ENCODE measurements around the gene ZBTB7C. TPM values are rescaled to one million over a fixed set of nuclear protein-coding genes. Genes with fewer than 3 reads are reported as not detected.

Gene ZBTB7C
- total RNA-seq, 1 experiment from 2014 or later, result 0.33 TPM

DNA sequence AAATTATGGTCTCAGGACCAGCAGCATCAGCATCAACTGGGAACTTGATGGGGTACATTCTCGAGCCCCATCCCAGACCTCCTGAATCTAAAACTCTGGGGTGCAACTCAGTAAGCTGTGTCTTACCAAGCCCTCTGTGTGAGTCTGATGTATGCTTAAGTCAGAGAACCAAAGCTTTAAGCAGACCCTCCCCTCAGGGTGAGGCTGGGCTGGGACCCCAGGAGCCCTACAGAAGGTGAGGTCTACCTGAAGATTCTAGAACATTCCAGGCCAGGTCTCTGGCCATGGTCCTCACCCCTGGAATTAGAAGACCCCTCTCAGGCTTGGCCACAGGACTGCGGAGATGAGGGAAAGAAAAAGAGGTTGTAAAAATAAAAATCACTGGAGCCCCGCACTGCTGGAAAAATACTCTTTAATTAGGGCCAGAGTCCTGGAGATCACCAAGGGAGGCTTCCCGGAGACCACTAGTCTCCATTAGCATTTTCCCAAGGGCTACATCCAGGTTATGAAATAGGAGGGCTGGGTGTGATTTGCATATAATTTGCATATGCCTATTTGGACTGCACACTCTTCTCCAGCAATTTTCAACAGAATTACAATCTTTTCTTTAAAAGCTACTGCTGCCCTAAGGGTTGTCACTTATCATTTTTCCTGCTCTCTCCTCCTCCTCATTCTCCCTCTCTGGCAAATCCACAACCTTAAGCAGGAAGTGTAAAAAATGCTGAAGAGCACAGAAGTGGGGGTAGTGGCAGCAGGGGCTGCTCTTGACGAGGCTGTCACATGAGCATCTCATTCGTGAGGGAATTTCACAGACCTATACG, 100.2 kb downstream of the ZBTB7C start:
- H3K23ac ChIP-seq (ENCODE audit: insufficient read length, low read depth, low read length), result no peak overlapping the region
- no peak for DNase-seq
- no peak overlapping the region for H2AFZ ChIP-seq (ENCODE audit: low read length)
- H3T11ph ChIP-seq (ENCODE audit: low read length), result no peak overlapping the region
- H3K9me3 ChIP-seq (ENCODE audit: control insufficient read depth, low read depth, low read length), result no peaks in the 10 kb centered on the region
- H2BK5ac ChIP-seq (ENCODE audit: insufficient read length, low read length), result no peak overlapping the region
- Mint-ChIP-seq H3K9me3 (no peaks in the 10 kb centered on the region), H3K36me3 (ENCODE audit: insufficient read depth in 1 of 3, low read depth in 3 of 3) (no peaks in the 10 kb centered on the region), H3K4me1 (peaks cover 10 to 24% of the 10 kb centered on the region in 2 experiments), H3K27ac (no peak overlapping the region), H3K4me3 (no peak overlapping the region), H3K27me3 (ENCODE audit: low read depth) (peaks cover 12% of the 10 kb centered on the region)
- H2BK15ac ChIP-seq (ENCODE audit: low read depth, low read length), result no peak overlapping the region
- H3K56ac ChIP-seq (ENCODE audit: insufficient read length, low read depth, low read length), result no peak overlapping the region
- H4K8ac ChIP-seq (replicated peaks; ENCODE audit: insufficient read length, low read depth, low read length), result no peak overlapping the region
- H2AK5ac ChIP-seq (ENCODE audit: insufficient read length, low read length), result no peak overlapping the region
- no peaks in the 10 kb centered on the region for H3K79me2 ChIP-seq (ENCODE audit: insufficient read depth, low read length)
- no peak overlapping the region for H3K18ac ChIP-seq (ENCODE audit: insufficient read length, low read depth, low read length)
- H3K4me1 ChIP-seq (ENCODE audit: insufficient read depth, low read length), result no peaks in the 10 kb centered on the region
- H3K27ac ChIP-seq (ENCODE audit: insufficient read length, low read depth, low read length), result no peak overlapping the region
- no CpG with 5 or more reads among the region's 7 CpGs for WGBS (ENCODE audit: extremely low coverage, insufficient read length, low lambda C conversion rate)
- no peak overlapping the region for H2BK12ac ChIP-seq (ENCODE audit: insufficient read length, low read depth, low read length)
- H4K91ac ChIP-seq (ENCODE audit: insufficient read length, low read depth, low read length), result no peak overlapping the region
- TF ChIP-seq CTCF (conservative IDR thresholded peaks at IDR 0.05), result no peak
- no peaks in the 10 kb centered on the region for H3K27me3 ChIP-seq (ENCODE audit: insufficient read depth, low read length)
- no peak overlapping the region for H3K14ac ChIP-seq (ENCODE audit: insufficient read depth, low read length)
- H3K4me2 ChIP-seq (ENCODE audit: insufficient read depth, insufficient read length, low read length), result no peak overlapping the region
- H3K79me1 ChIP-seq (ENCODE audit: insufficient read depth, low read depth, low read length, poor library complexity, severe bottlenecking), result no peaks in the 10 kb centered on the region
- H4K20me1 ChIP-seq (ENCODE audit: control insufficient read depth, insufficient read depth, insufficient read length), result no peaks in the 10 kb centered on the region
- no peak overlapping the region for H3K9ac ChIP-seq (ENCODE audit: extremely low read depth, insufficient read length, low read length)
- no peak overlapping the region for H2BK120ac ChIP-seq (ENCODE audit: low read depth, low read length, poor library complexity, severe bottlenecking)
- H4K5ac ChIP-seq (ENCODE audit: insufficient read length, low read depth, low read length), result no peak overlapping the region
- H3K23me2 ChIP-seq (ENCODE audit: insufficient read length, low read depth, low read length, poor library complexity, severe bottlenecking), result no peaks in the 10 kb centered on the region
- no peak overlapping the region for H2BK20ac ChIP-seq (ENCODE audit: low read depth, low read length, poor library complexity, severe bottlenecking)
- no peak overlapping the region for H3K4ac ChIP-seq (ENCODE audit: low read depth, low read length)

All from H9 (cell line).